NAMALWA (cell line): ENCODE measurements around the gene SDC1.

Source experiments
- DNase-seq: peaks from one replicate; pipeline ENCODE4 v3.0.0-alpha.2; 2015; ENCODE audit warnings: low spot score

SDC1 gene

GRCh38 chr2:20213651-20214565 lies 11.0 kb downstream of the SDC1 start:
- no peak for DNase-seq

GRCh38 chr2:20212871-20213503 lies 11.9 kb downstream of the SDC1 start:
- no peak for DNase-seq

GRCh38 chr2:20212459-20212870 lies 12.5 kb downstream of the SDC1 start:
- no peak for DNase-seq

GRCh38 chr2:20211860-20212458 lies 13.0 kb downstream of the SDC1 start:
- DNase-seq = no peak

GRCh38 chr2:20211420-20211819 lies 13.5 kb downstream of the SDC1 start:
- no peak for DNase-seq

GRCh38 chr2:20210462-20210861 lies 14.5 kb downstream of the SDC1 start:
- DNase-seq = no peak

GRCh38 chr2:20209373-20210109 lies 15.4 kb downstream of the SDC1 start:
- no peak for DNase-seq

- no peak for DNase-seq
These were observed 16.5 kb downstream of the SDC1 start for GRCh38 chr2:20208476-20208859.

- DNase-seq = no peak
These were observed 17.9 kb downstream of the SDC1 start for GRCh38 chr2:20207051-20207450.

- DNase-seq = no peak
These were observed 18.9 kb downstream of the SDC1 start for GRCh38 chr2:20205915-20206524.

- DNase-seq = no peak
These were observed 19.9 kb downstream of the SDC1 start for GRCh38 chr2:20205069-20205468.

GRCh38 chr2:20203521-20204225 lies 21.3 kb downstream of the SDC1 start:
- no peak for DNase-seq

- no peak for DNase-seq
These were observed 21.9 kb downstream of the SDC1 start for GRCh38 chr2:20203072-20203471.

GRCh38 chr2:20201671-20202070 lies 23.3 kb downstream of the SDC1 start:
- no peak for DNase-seq

- DNase-seq = no peak
These were observed 24.0 kb downstream of the SDC1 start for GRCh38 chr2:20200697-20201555.

GRCh38 chr2:20199633-20200270 lies 25.2 kb downstream of the SDC1 start:
- DNase-seq = no peak

- DNase-seq = no peak
These were observed 25.9 kb downstream of the SDC1 start for GRCh38 chr2:20198796-20199632.

GRCh38 chr2:20198001-20198400 lies 26.9 kb downstream of the SDC1 start:
- DNase-seq = no peak

GRCh38 chr2:20197192-20197591 lies 27.7 kb downstream of the SDC1 start:
- no peak for DNase-seq
